NCI-H2107 (cell line): Measurements from ENCODE around the gene SDK2.
"Not testable (repeated sequence)": the region's sequence is repeated elsewhere in the genome, so short reads cannot be mapped to it uniquely, and the experiment has no call there.

ENCODE experiments used
- DNase-seq: peaks from one replicate; lab custom pipeline; 2025; lab: John Stamatoyannopoulos, UW

Gene SDK2

GRCh38 chr17:73482251-73482716 is 162.0 kb downstream of the SDK2 start:
- DNase-seq: no peak

- DNase-seq: no peak
These were observed 162.6 kb downstream of the SDK2 start for GRCh38 chr17:73481676-73482075.

- DNase-seq: no peak
These were observed 163.5 kb downstream of the SDK2 start for GRCh38 chr17:73480740-73481139.

DNA sequence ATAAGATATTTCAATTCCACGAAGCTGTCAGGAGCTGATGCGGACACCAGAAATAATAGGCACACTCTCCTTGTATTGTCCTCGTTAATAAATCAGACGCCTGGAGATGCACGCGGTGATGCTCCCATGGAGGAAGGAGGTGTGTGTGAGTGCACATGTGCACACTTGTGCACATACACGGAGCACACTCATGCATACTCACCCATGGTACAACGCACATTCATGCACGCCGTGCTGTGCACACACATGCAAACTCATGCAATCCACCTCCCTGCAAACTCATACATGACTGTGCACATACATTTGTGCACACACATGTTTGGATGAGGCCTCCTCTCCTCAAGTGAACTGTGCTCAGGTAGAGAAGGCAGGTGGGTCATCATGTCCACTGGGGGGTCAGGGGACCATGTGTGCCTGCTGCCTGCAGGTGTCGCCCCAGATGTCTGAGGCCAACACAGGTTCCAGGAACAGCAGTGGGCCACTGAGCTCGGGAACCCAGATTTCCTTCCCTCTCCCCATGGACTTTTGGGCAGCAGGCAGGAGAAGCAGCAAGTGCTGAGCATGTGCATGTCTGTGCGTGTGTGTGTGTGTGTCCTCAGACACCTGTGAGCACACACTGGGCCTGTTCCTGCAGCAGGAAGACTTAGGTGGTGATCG is 165.3 kb downstream of the SDK2 start:
- DNase-seq: no peak

- no peak for DNase-seq
These were observed 165.9 kb downstream of the SDK2 start for GRCh38 chr17:73478334-73478733.

GRCh38 chr17:73476890-73477350 is 167.3 kb downstream of the SDK2 start:
- DNase-seq: no peak

DNA sequence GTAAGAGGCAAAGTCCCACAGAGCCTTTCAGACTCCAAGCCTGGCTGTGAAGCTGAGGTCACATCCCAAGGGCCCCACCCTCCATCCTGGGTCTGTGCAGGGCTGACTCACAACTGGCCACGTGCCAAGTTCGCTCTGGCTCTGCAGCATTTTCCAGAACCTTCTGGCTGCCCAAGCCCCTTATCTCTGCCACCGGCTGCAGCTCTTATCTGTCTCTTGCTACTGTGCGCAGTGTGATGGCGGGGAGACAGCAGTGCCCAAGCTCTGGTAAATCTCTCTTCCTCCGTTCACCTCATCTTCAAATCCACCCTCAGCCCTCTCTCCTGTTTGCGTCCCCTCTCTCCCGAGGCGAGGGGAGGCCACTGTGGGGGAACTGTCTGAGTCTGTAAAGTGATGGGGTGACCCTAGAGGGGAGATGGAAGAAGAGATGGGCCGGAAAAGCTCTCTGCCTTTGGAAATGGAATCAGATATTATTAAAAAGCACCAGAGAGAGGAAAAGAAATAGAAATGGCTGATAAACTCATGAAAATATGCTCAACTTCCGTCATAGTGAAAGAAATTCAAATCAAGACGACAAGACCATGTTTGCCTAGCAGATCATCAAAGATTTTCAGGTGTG is 169.8 kb downstream of the SDK2 start:
- DNase-seq: no peak

DNA sequence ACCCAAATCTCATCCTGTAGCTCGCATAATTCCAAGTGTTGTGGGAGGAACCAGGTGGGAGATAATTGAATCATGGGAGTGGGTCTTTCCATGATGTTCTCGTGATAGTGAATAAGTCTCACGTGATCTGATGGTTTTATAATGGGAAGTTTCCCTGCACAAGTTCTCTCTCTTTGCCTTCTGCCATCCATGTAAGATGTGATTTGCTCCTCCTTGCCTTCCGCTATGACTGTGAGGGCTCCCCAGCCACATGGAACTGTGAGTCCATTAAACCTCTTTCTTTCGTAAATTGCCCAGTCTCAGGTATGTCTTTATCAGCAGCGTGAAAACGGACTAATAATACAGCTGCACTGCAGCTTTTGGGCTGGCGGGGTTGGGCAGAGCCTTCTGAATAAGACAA is 171.5 kb downstream of the SDK2 start:
- not testable (repeated sequence) for DNase-seq

DNA sequence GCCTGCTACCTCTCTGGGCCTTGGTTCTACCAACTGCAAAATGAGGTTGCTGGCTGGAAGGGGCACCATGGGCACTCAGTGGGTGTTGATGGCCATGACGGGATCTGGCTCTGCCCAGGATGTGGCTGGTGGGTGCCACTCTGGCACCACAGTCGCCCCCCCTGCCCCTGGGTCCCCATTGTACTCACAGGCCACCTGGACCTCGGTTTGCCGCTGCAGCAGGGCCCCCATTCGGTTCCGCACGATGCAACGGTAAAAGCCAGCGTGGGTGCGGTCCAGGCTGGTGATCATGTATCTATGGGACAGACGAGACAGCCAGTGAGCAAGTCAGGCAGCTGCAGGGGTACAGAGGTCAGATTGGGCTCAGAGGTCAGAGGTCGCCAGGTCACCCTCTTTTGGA is 172.3 kb downstream of the SDK2 start:
- no peak for DNase-seq

DNA sequence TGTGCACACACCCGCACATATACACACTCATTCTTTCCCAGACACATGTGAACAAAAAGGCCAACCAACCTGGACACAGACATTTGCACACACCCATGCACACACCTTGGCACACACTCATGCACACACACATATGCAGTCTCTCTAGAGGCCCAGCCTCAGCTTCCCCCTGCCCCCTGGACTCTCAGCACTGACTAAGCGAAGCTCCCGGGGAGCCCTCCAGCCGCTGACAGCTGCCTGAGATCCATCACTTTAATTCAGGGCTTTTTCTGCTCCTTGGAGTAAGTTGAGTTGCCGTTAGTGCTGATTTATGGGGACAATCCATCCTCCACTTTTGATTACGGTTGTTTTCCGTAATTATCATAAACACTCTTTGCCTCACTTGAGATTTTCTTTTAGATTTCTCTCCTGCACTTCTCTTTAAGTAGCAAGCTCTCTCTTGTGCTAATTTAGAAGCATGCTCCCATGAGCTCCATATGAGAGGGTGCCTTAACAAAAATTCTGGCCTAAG is 173.9 kb downstream of the SDK2 start:
- no peak for DNase-seq

- no peak for DNase-seq
These were observed 174.9 kb downstream of the SDK2 start for GRCh38 chr17:73469311-73469710.

DNA sequence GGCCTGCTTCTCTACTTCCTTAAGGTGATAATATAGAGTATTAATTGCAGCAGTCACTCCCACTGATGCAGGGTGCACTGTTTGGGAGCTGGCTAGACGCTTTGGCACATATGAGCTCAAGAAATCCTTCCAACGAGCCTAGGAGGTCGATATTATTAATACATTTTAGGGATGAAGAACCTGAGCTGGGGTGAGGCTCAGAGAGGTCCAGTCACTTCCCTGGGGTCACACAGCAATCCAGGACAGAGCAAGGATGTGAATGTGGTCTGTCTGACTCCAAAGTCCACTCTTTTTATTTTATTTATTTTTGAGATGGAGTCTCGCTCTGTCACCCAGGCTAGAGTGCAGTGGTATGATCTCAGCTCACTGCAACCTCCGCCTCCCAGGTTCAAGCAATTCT is 176.0 kb downstream of the SDK2 start:
- no peak for DNase-seq

- DNase-seq: no peak
These were observed 176.6 kb downstream of the SDK2 start for GRCh38 chr17:73467651-73468050.

DNA sequence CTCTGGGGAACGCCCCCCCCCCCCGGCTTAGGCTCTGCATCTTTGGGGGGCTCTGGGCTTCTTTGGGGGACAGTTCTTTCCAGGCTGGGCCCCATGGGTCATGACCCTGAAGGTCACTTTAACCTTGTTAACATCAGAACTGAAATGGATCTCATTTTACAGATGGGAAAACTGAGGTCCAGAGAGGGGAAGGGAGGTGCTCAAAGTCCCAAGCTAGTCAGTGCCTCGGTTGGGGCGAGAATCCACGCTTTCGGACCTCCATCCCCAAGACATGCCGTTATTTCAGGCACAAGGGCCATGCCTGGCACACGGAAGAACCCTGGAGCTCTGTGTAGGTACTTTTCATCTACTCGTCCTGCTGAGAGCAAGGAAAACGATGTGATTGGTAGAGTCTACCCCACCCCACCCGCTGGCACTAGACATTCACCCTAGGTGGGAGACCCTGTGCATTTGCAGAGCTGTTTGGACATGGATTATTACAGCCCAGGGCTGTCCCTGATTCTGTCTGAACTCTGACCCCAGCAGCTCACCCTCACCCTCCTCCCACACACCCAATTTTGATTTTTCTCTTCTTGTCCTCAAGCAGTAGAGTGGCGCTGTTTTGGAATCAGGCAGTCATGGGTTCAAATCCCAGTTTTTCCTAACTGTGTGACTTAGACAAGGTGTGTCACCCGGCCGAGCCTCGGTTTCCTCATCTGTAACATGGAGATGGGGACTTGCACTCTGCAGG is 177.4 kb downstream of the SDK2 start:
- DNase-seq: no peak

DNA sequence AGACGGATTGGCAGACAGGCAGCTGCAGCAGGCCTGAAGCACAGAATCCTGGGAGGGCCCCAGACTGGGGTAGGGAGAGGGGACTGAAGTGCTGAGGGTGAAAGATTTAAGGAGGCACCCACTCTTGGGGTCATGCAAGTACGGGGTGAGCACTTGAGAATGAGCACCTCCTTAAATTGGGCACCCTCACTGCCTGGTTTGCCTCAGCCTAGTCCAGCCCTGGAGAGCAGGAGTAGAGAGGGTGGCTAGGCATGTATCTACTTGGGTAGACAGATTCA is 178.4 kb downstream of the SDK2 start:
- DNase-seq: no peak

GRCh38 chr17:73465130-73465952 is 178.9 kb downstream of the SDK2 start:
- no peak for DNase-seq

DNA sequence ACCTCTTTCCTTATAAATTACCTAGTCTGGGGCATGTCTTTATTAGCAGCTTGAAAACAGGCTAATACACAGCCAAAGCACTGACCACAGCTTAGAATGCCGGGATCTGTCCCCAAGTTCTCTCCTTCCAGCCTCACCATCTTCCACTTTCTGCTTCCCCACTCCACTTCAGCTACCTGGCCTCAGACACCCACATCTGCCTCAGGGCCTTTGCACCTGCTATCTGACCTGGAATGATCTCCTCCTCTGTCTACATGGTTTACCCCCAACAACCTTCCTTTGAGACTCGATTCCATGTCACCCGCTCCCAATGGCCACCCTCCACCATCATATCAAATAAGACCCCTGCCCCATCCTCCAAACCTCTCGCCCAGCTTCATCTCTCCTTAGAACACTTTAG is 179.8 kb downstream of the SDK2 start:
- no peak for DNase-seq

- DNase-seq: no peak
These were observed 180.4 kb downstream of the SDK2 start for GRCh38 chr17:73463821-73464220.

DNA sequence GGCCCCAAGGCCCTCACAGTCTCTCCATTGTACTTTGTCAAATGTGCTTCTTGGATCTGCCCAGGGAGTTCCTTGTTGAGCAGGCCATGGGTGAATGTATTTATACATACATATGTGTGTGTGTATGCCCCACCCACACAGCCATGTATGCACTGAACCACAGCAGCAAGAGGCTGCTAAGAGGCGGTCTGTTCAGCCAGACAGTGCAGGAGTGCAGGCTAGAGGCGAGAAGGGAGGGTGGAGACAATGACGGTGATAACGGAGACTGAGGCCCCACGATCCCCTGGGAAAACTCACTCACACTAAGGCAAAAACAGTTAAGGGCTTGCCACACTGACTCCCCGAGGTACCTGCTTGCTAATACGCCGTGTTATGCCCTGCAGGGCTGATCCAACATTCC is 181.4 kb downstream of the SDK2 start:
- no peak for DNase-seq

- no peak for DNase-seq
These were observed 184.3 kb downstream of the SDK2 start for GRCh38 chr17:73459980-73460379.

GRCh38 chr17:73455767-73456166 is 188.5 kb downstream of the SDK2 start:
- no peak for DNase-seq

- no peak for DNase-seq
These were observed 189.1 kb downstream of the SDK2 start for GRCh38 chr17:73455050-73455687.
